ENCODE data around the gene FHIT.

The FHIT gene

GRCh38 chr3:60187343-60187742 lies 1063.9 kb downstream of the FHIT start:
- no peak for TF ChIP-seq FOXP2 (optimal IDR thresholded peaks at IDR 0.05; ENCODE audit: borderline replicate concordance, extremely low read depth, extremely low read length, insufficient read depth)
- no peak for TF ChIP-seq SIN3A (IDR thresholded peaks at IDR 0.05; ENCODE audit: borderline replicate concordance, insufficient read depth, low read length)
- TF ChIP-seq TAF1 (IDR thresholded peaks at IDR 0.05; ENCODE audit: borderline replicate concordance, insufficient read depth, low read length), result no peak
- no peak for TF ChIP-seq POLR2AphosphoS5 (IDR thresholded peaks at IDR 0.05; ENCODE audit: low read depth, low read length)
- TF ChIP-seq REST (IDR thresholded peaks at IDR 0.05; ENCODE audit: insufficient read depth in 1 of 2, low read depth in 2 of 2, low read length in 2 of 2), result no peak

GRCh38 chr3:60186359-60186758 lies 1064.9 kb downstream of the FHIT start:
- no peak for TF ChIP-seq SIN3A (IDR thresholded peaks at IDR 0.05; ENCODE audit: borderline replicate concordance, insufficient read depth, low read length)
- TF ChIP-seq POLR2AphosphoS5 (IDR thresholded peaks at IDR 0.05; ENCODE audit: low read depth, low read length), result no peak

- no peak for TF ChIP-seq SIN3A (IDR thresholded peaks at IDR 0.05; ENCODE audit: borderline replicate concordance, insufficient read depth, low read length)
- TF ChIP-seq FOXP2 (optimal IDR thresholded peaks at IDR 0.05; ENCODE audit: borderline replicate concordance, extremely low read depth, extremely low read length, insufficient read depth), result no peak
Observed at GRCh38 chr3:60185161-60185560, 1066.1 kb downstream of the FHIT start.

- no peak for TF ChIP-seq SIN3A (IDR thresholded peaks at IDR 0.05; ENCODE audit: borderline replicate concordance, insufficient read depth, low read length)
Observed at GRCh38 chr3:60182697-60183096, 1068.6 kb downstream of the FHIT start.

- no peak for TF ChIP-seq FOXP2 (optimal IDR thresholded peaks at IDR 0.05; ENCODE audit: borderline replicate concordance, extremely low read depth, extremely low read length, insufficient read depth)
- no peak for TF ChIP-seq TAF1 (IDR thresholded peaks at IDR 0.05; ENCODE audit: borderline replicate concordance, insufficient read depth, low read length)
- TF ChIP-seq REST (IDR thresholded peaks at IDR 0.05; ENCODE audit: insufficient read depth in 1 of 2, low read depth in 2 of 2, low read length in 2 of 2), result no peak
- no peak for TF ChIP-seq SIN3A (IDR thresholded peaks at IDR 0.05; ENCODE audit: borderline replicate concordance, insufficient read depth, low read length)
- no peak for TF ChIP-seq POLR2AphosphoS5 (IDR thresholded peaks at IDR 0.05; ENCODE audit: low read depth, low read length)
Observed at GRCh38 chr3:60178931-60179653, 1072.2 kb downstream of the FHIT start.

GRCh38 chr3:60177726-60178125 lies 1073.5 kb downstream of the FHIT start:
- no peak for TF ChIP-seq REST (IDR thresholded peaks at IDR 0.05; ENCODE audit: insufficient read depth in 1 of 2, low read depth in 2 of 2, low read length in 2 of 2)
- no peak for TF ChIP-seq SIN3A (IDR thresholded peaks at IDR 0.05; ENCODE audit: borderline replicate concordance, insufficient read depth, low read length)
- no peak for TF ChIP-seq FOXP2 (optimal IDR thresholded peaks at IDR 0.05; ENCODE audit: borderline replicate concordance, extremely low read depth, extremely low read length, insufficient read depth)
- TF ChIP-seq TAF1 (IDR thresholded peaks at IDR 0.05; ENCODE audit: borderline replicate concordance, insufficient read depth, low read length), result no peak
- no peak for TF ChIP-seq POLR2AphosphoS5 (IDR thresholded peaks at IDR 0.05; ENCODE audit: low read depth, low read length)

- TF ChIP-seq REST (IDR thresholded peaks at IDR 0.05; ENCODE audit: insufficient read depth in 1 of 2, low read depth in 2 of 2, low read length in 2 of 2) (no peak), FOXP2 (optimal IDR thresholded peaks at IDR 0.05; ENCODE audit: borderline replicate concordance, extremely low read depth, extremely low read length, insufficient read depth) (no peak)
Observed at GRCh38 chr3:60176614-60177013, 1074.6 kb downstream of the FHIT start.
